B cell (primary cell): Measurements from ENCODE around the gene BUD31.

Source experiments
- EZH2 ChIP-seq: IDR thresholded peaks from 2 replicates; pipeline ENCODE4 v1.6.1; 2012; ENCODE audit warnings: borderline replicate concordance, low read depth, mild to moderate bottlenecking, moderate library complexity, low read length; ENCODE audit not compliant: insufficient read depth, poor library complexity, severe bottlenecking
- TF ChIP-seq, protein P1 (sequence below): fragments of 200-600 bp; IDR thresholded peaks from one replicate; pipeline ENCODE4 v1.8.0; 2022; ENCODE audit warnings: antibody characterized with exemption, mild to moderate bottlenecking

DNA sequence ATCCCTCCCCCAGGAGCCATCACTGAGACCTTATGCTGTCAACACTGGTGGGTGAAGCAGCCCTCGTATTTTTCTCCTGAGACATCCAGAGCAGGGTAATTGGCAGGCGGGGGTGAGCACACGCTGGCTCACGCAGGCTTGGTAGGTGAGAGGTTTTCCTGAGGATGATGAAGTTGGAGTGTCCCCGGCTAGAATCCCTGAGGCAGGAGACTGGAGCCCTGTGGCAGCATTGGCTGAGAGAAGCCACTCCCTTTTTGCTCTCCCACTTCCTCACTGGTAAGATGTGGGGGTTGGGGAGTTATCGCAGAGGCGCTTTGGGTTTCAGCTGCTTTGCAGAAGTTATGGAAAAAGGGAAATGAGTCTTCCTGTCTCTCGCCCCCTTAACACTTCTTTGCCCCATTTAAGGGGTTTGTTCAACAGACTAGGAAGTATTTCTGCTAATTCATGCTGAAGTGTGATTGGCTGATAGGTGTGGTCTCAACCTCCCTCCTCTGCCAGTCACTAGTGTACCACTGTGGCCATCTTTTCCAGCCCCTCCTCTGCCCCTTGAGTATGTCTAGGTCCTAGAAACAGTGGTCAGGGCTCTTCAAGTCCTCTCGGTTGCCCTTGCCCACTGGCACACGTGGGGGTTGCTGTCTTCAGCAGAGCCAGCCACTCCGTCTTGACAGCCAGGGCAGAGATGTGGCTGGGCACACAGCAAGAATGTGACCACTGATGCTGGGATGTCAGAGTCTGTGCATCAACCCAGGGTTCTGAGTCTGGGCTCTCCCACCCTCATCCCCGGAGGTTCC, 28.5 kb upstream of the BUD31 start:
- TF ChIP-seq, protein P1, sequence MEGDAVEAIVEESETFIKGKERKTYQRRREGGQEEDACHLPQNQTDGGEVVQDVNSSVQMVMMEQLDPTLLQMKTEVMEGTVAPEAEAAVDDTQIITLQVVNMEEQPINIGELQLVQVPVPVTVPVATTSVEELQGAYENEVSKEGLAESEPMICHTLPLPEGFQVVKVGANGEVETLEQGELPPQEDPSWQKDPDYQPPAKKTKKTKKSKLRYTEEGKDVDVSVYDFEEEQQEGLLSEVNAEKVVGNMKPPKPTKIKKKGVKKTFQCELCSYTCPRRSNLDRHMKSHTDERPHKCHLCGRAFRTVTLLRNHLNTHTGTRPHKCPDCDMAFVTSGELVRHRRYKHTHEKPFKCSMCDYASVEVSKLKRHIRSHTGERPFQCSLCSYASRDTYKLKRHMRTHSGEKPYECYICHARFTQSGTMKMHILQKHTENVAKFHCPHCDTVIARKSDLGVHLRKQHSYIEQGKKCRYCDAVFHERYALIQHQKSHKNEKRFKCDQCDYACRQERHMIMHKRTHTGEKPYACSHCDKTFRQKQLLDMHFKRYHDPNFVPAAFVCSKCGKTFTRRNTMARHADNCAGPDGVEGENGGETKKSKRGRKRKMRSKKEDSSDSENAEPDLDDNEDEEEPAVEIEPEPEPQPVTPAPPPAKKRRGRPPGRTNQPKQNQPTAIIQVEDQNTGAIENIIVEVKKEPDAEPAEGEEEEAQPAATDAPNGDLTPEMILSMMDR: no peak
- no peak for TF ChIP-seq EZH2
